Suprapubic skin (tissue), 3 donors: ENCODE data around the gene PPP3R1.

Experiments
- CTCF ChIP-seq, 2 donors: fragments of 200-600 bp in 1 of 2; fragments of 450-650 bp in 1 of 2; sonication (generic) in 1 of 2; IDR thresholded peaks; one replicate each; pipeline ENCODE4 v1.5.1; 2016 to 2019; ENCODE audit warnings: antibody characterized with exemption in 2 of 2, mild to moderate bottlenecking in 1 of 2, moderate library complexity in 1 of 2
- POLR2A ChIP-seq, 2 donors: fragments of 450-650 bp; IDR thresholded peaks; one replicate each; pipeline ENCODE4 v1.6.1; 2017; ENCODE audit warnings: antibody characterized with exemption in 2 of 2, mild to moderate bottlenecking in 2 of 2, moderate library complexity in 2 of 2

- TF ChIP-seq CTCF (IDR thresholded peaks at IDR 0.05) (no peak), POLR2A (IDR thresholded peaks at IDR 0.05) (no peak)
Observed at GRCh38 chr2:68195096-68195495, 57.2 kb downstream of the PPP3R1 start.
